ENCODE results near the gene METTL13. TPM values are rescaled to one million over a fixed set of nuclear protein-coding genes. Genes with fewer than 3 reads are reported as not detected.

METTL13 gene
- total RNA-seq, 3 donors from 2014 or later = 25.4 to 28.0 (median 25.9) TPM

DNA sequence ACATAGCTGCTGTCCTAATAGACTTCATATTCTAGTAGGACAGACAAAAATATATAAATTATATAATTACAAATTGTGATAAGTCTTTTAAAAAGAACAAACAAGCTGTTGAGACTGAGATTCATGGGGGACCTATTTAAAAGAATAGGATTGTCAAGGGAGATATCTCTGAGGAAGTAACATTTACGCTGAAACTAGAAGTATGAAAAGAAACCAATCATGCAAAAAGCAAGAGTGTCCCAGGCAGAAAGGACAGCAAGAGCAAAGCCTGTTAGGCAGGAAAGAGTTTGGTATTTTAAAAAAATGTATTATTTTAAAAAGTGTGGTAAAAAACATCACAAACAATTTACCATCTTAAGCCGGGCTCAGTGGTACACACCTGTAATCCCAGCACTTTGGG is 9.1 kb upstream of the METTL13 start:
- H3K4me1 ChIP-seq (ENCODE audit: low read depth) = no peaks in the 10 kb centered on the region
- intact Hi-C loops (cut with DNase I, micrococcal nuclease) = no loop called here
- no peaks in the 10 kb centered on the region for H3K9me3 ChIP-seq
- TF ChIP-seq, protein P1, sequence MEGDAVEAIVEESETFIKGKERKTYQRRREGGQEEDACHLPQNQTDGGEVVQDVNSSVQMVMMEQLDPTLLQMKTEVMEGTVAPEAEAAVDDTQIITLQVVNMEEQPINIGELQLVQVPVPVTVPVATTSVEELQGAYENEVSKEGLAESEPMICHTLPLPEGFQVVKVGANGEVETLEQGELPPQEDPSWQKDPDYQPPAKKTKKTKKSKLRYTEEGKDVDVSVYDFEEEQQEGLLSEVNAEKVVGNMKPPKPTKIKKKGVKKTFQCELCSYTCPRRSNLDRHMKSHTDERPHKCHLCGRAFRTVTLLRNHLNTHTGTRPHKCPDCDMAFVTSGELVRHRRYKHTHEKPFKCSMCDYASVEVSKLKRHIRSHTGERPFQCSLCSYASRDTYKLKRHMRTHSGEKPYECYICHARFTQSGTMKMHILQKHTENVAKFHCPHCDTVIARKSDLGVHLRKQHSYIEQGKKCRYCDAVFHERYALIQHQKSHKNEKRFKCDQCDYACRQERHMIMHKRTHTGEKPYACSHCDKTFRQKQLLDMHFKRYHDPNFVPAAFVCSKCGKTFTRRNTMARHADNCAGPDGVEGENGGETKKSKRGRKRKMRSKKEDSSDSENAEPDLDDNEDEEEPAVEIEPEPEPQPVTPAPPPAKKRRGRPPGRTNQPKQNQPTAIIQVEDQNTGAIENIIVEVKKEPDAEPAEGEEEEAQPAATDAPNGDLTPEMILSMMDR (IDR thresholded peaks at IDR 0.05) = no peak
- ATAC-seq = no peak
- no peak overlapping the region for H3K4me3 ChIP-seq
- no peaks in the 10 kb centered on the region for H3K36me3 ChIP-seq (ENCODE audit: low read depth)
- DNase-seq = no peak

DNA sequence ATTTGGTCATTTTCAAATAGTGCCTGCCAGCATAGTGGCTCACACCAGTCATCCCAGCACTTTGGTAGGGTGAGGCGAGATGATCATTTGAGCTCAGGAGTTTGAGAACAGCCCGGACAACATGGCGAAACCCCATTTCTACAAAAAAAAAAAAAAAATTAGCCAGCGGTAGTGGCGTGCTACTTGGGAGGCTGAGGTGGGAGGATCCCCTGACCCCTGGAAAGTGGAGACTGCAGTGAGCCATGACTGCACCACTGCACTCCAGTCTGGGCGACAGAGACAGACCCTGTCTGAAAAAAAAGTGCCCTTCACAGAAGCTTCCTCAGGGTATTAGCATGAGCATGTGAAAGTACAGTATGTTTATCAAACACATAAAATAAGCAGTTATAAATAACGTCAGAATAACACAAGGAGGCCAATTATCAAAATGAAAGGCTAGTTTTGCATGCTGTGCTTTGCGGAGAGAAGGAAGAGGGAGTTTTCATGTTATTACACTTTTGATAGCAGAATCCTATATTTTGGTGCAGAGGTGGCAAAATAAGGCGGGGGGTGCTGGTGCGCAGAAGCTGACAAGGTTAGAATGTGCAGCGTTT is 781 bp upstream of the METTL13 start:
- intact Hi-C loops (cut with DNase I, micrococcal nuclease) = loop anchor here in 1 of 2 donors (5.0 kb wide), 1 partner anchor 38 kb away; the partner anchor contains the start of gene VAMP4
- ATAC-seq (no peak), DNase-seq (peak in 1 of 3 donors; percentile 24)
- Histone ChIP-seq H3K4me3 (no peak overlapping the region), H3K9me3 (no peaks in the 10 kb centered on the region), H3K36me3 (ENCODE audit: low read depth) (no peaks in the 10 kb centered on the region), H3K4me1 (ENCODE audit: low read depth) (peaks cover 22% of the 10 kb centered on the region)
- TF ChIP-seq, protein P1 (IDR thresholded peaks at IDR 0.05) = no peak

DNA sequence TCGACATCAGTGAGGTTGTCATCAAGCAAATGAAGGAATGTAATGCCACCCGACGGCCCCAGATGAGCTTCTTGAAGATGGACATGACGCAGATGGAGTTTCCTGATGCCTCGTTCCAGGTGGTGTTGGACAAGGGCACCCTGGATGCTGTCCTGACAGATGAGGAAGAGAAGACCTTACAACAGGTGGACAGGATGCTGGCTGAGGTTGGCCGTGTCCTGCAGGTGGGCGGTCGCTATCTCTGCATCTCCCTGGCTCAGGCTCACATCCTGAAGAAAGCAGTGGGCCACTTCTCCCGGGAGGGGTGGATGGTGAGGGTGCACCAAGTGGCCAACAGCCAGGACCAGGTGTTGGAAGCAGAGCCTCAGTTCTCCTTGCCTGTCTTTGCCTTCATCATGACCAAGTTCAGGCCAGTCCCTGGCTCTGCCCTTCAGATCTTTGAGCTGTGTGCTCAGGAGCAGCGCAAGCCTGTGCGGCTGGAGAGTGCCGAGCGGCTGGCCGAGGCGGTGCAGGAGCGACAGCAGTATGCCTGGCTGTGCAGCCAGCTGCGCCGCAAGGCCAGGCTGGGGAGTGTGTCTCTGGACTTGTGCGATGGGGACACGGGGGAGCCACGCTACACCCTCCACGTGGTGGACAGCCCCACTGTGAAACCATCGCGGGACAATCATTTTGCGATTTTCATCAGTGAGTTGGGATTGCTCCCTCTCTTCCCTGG is 2.5 kb downstream of the METTL13 start:
- intact Hi-C loops (cut with DNase I, micrococcal nuclease) = loop anchor here in 1 of 2 donors (5.0 kb wide), 1 partner anchor 42 kb away; the partner anchor contains the start of gene VAMP4
- Histone ChIP-seq H3K4me3 (no peak overlapping the region), H3K36me3 (ENCODE audit: low read depth) (peaks cover 9% of the 10 kb centered on the region), H3K9me3 (no peaks in the 10 kb centered on the region), H3K4me1 (ENCODE audit: low read depth) (peaks cover 22% of the 10 kb centered on the region)
- TF ChIP-seq, protein P1 (IDR thresholded peaks at IDR 0.05) = no peak
- DNase-seq = no peak
- no peak for ATAC-seq

DNA sequence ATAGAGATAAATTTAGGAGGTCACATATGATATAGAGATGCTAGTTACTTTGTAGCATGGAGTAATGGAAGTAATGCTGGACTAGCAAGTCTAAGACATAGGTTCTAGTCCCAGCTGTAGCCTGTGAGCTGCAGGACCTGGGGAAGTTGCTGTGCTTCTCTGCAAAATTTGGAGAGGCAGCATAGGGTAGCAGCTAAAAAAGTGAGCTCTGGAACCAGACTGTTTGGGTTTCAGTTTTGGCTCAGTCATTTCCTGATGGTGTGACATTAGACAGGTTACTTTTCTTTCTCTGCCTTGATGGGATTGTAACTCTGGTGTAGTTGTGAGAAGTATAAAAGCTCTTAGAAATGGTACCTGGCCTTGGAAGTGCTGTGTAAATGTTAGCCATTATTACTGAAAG is 3.3 kb downstream of the METTL13 start:
- Histone ChIP-seq H3K4me1 (ENCODE audit: low read depth) (peaks cover 22% of the 10 kb centered on the region), H3K9me3 (no peaks in the 10 kb centered on the region), H3K4me3 (no peak overlapping the region), H3K36me3 (ENCODE audit: low read depth) (peaks cover 9% of the 10 kb centered on the region)
- DNase-seq (no peak), ATAC-seq (no peak)
- TF ChIP-seq, protein P1 (IDR thresholded peaks at IDR 0.05) = no peak
- intact Hi-C loops (cut with DNase I, micrococcal nuclease) = loop anchor here in 1 of 2 donors (5.0 kb wide), 1 partner anchor 42 kb away; the partner anchor contains the start of gene VAMP4

DNA sequence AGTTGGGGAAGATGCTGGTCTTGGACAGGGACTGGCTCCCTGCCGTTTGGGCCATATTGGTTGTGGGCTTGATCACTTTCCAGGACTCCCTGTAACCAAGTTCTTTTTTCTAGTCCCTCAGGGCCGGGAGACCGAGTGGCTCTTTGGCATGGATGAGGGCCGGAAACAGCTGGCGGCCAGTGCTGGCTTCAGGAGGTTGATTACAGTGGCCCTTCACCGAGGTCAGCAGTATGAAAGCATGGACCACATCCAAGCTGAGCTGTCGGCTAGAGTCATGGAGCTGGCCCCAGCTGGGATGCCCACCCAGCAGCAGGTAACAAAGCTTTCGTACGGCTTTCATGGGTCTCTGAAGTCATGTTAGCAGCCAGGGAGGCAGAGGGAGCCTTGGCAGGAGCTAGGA is 4.3 kb downstream of the METTL13 start:
- no peak for DNase-seq
- H3K9me3 ChIP-seq = no peaks in the 10 kb centered on the region
- no peak overlapping the region for H3K4me3 ChIP-seq
- ATAC-seq = no peak
- peaks cover 9% of the 10 kb centered on the region for H3K36me3 ChIP-seq (ENCODE audit: low read depth)
- H3K4me1 ChIP-seq (ENCODE audit: low read depth) = peaks cover 18% of the 10 kb centered on the region
- TF ChIP-seq, protein P1 (IDR thresholded peaks at IDR 0.05) = no peak
- intact Hi-C loops (cut with DNase I, micrococcal nuclease) = no loop called here

Measured in mucosa of descending colon (tissue), 3 donors.